A549 (cell line): ENCODE results near the gene CD80. TPM values are rescaled to one million over a fixed set of nuclear protein-coding genes. Genes with fewer than 3 reads are reported as not detected.

Experiments
- ATAC-seq, 2 experiments: fragments of 200-7000 bp in 1 of 2; fragments of >200 bp in 1 of 2; cut with Nextera tagmentation in 1 of 2; cut with Tn5 transposase in 1 of 2; 3 replicates each; pipeline versions ENCODE4 v1.8.0 to v1.9.1; 2018 to 2020; ENCODE audit warnings: mild to moderate bottlenecking in 1 of 2, moderate library complexity in 1 of 2
- CTCF ChIA-PET: fragments of 300-600 bp; sonication (Branson Sonifier 250); formaldehyde crosslinking; extraction: SDS; loops from one replicate; lab custom pipeline; 2021; ENCODE audit warnings: antibody characterized with exemption, inconsistent platforms; lab: Yijun Ruan, JAX
- POLR2A ChIA-PET: fragments of 350-600 bp; formaldehyde crosslinking; extraction: SDS; loops from one replicate; lab custom pipeline; 2021; ENCODE audit warnings: antibody characterized with exemption, inconsistent platforms; lab: Yijun Ruan, JAX
- DNase-seq, 2 experiments: peaks; one replicate each; pipeline versions ENCODE4 v3.0.0 to v3.0.0-alpha.2; 2011 to 2016; ENCODE audit warnings: low read depth in 1 of 2, low spot score in 1 of 2
- FAIRE-seq: peaks from 2 replicates; lab custom pipeline; 2011; peaks lifted over from hg19 to GRCh38; lab: Jason Lieb, UNC
- H3K27ac ChIP-seq, 2 experiments: fragments of >200 bp; sonication (Bioruptor Twin); formaldehyde crosslinking; 3 replicates each; pipeline ENCODE4 v1.5.1; 2016 to 2017
- H3K4me1 ChIP-seq: fragments of >200 bp; sonication (Bioruptor Twin); formaldehyde crosslinking; 3 replicates; pipeline ENCODE4 v1.6.1; 2016
- H3K4me2 ChIP-seq: fragments of >200 bp; sonication (Bioruptor Twin); formaldehyde crosslinking; 3 replicates; pipeline ENCODE4 v1.6.1; 2016
- H3K4me3 ChIP-seq: fragments of >200 bp; sonication (Bioruptor Twin); formaldehyde crosslinking; 3 replicates; pipeline ENCODE4 v1.5.1; 2016
- H3K9me3 ChIP-seq: fragments of >200 bp; sonication (Bioruptor Twin); formaldehyde crosslinking; 3 replicates; pipeline ENCODE4 v1.6.1; 2016
- BHLHE40 ChIP-seq: IDR thresholded peaks from 2 replicates; pipeline ENCODE4 v1.6.1; 2012; ENCODE audit warnings: low read depth, low read length, inconsistent platforms
- CBX8 ChIP-seq: fragments of 200-600 bp; sonication (generic); IDR thresholded peaks from 2 replicates; pipeline ENCODE4 v1.6.1; 2016
- CEBPB ChIP-seq, 2 experiments: fragments of >200 bp in 1 of 2; sonication (Bioruptor Twin) in 1 of 2; formaldehyde crosslinking in 1 of 2; IDR thresholded peaks; 2 replicates each; pipeline ENCODE4 v1.6.1; 2012 to 2016
- CHD2 ChIP-seq: fragments of 150-350 bp; IDR thresholded peaks from 2 replicates; pipeline ENCODE4 v1.6.1; 2014; ENCODE audit warnings: low read length; ENCODE audit not compliant: partially characterized antibody
- CHD4 ChIP-seq: fragments of 200-600 bp; sonication (generic); IDR thresholded peaks from 2 replicates; pipeline ENCODE4 v1.6.1; 2016; ENCODE audit warnings: antibody characterized with exemption, mild to moderate bottlenecking, borderline replicate concordance
- E2F6 ChIP-seq: IDR thresholded peaks from 2 replicates; pipeline ENCODE4 v1.6.1; 2012; ENCODE audit warnings: low read depth, borderline replicate concordance
- EHF ChIP-seq: fragments of 250-450 bp; sonication (Bioruptor Pico); IDR thresholded peaks from 2 replicates; pipeline ENCODE4 v1.5.0; 2020; ENCODE audit warnings: mild to moderate bottlenecking
- EHMT2 ChIP-seq: fragments of 200-600 bp; sonication (generic); IDR thresholded peaks from 2 replicates; pipeline ENCODE4 v1.6.1; 2016; ENCODE audit warnings: antibody characterized with exemption, low read depth, mild to moderate bottlenecking, moderate library complexity
- ELK1 ChIP-seq: fragments of 150-350 bp; IDR thresholded peaks from 2 replicates; pipeline ENCODE4 v1.6.1; 2014; ENCODE audit warnings: low read depth, mild to moderate bottlenecking, low read length
- HDAC2 ChIP-seq: fragments of 200-600 bp; sonication (generic); IDR thresholded peaks from 2 replicates; pipeline ENCODE4 v1.6.1; 2016
- HES2 ChIP-seq: fragments of >200 bp; sonication (Bioruptor Twin); formaldehyde crosslinking; IDR thresholded peaks from 2 replicates; pipeline ENCODE4 v1.6.1; 2016
- HOXB13 ChIP-seq: fragments of 250-450 bp; sonication (Bioruptor Pico); IDR thresholded peaks from 2 replicates; pipeline ENCODE4 v1.5.0; 2020; ENCODE audit warnings: low read depth, mild to moderate bottlenecking, moderate library complexity
- JUN ChIP-seq, 2 experiments: fragments of >200 bp; sonication (Bioruptor Twin); formaldehyde crosslinking; IDR thresholded peaks; 2 replicates in 1 of 2; 3 replicates in 1 of 2; pipeline ENCODE4 v1.6.1; 2016 to 2017
- MAFK ChIP-seq: fragments of 450-650 bp; IDR thresholded peaks from 2 replicates; pipeline ENCODE4 v1.6.1; 2014; ENCODE audit not compliant: partially characterized antibody
- MYC ChIP-seq: IDR thresholded peaks from 2 replicates; pipeline ENCODE4 v1.6.1; 2012; ENCODE audit warnings: mild to moderate bottlenecking, inconsistent platforms, low read length, improper control_type of control experiment, borderline replicate concordance
- PBX3 ChIP-seq: IDR thresholded peaks from 2 replicates; pipeline ENCODE4 v1.6.1; 2012
- PHF8 ChIP-seq: fragments of 200-600 bp; sonication (generic); IDR thresholded peaks from 2 replicates; pipeline ENCODE4 v1.6.1; 2016; ENCODE audit warnings: low read depth, mild to moderate bottlenecking, antibody characterized with exemption, moderate library complexity, borderline replicate concordance
- RAD21 ChIP-seq, 2 experiments: fragments of >200 bp in 1 of 2; sonication (Bioruptor Twin) in 1 of 2; formaldehyde crosslinking in 1 of 2; IDR thresholded peaks in 1 of 2; conservative IDR thresholded peaks in 1 of 2; 2 replicates in 1 of 2; 3 replicates in 1 of 2; pipeline ENCODE4 v1.6.1; 2012 to 2018; ENCODE audit warnings: inconsistent platforms in 1 of 2
- RCOR1 ChIP-seq: fragments of 150-350 bp; IDR thresholded peaks from 2 replicates; pipeline ENCODE4 v1.6.1; 2014; ENCODE audit warnings: antibody characterized with exemption, low read length, low read depth
- RNF2 ChIP-seq: fragments of 200-600 bp; sonication (generic); IDR thresholded peaks from 2 replicates; pipeline ENCODE4 v1.6.1; 2016; ENCODE audit warnings: low read depth, mild to moderate bottlenecking, antibody characterized with exemption, moderate library complexity, borderline replicate concordance
- TP53 ChIP-seq: fragments of 250-450 bp; sonication (Bioruptor Pico); IDR thresholded peaks from 2 replicates; pipeline ENCODE4 v1.5.0; 2021; ENCODE audit warnings: mild to moderate bottlenecking, moderate library complexity
- ZC3H11A ChIP-seq: fragments of 450-650 bp; IDR thresholded peaks from 2 replicates; pipeline ENCODE4 v1.6.1; 2014; ENCODE audit warnings: antibody characterized with exemption, mild to moderate bottlenecking
- ZFP36 ChIP-seq: fragments of 450-650 bp; IDR thresholded peaks from 2 replicates; pipeline ENCODE4 v1.6.1; 2014; ENCODE audit warnings: borderline replicate concordance; ENCODE audit not compliant: partially characterized antibody
- ZNF302 ChIP-seq: fragments of 250-450 bp; sonication (Bioruptor Pico); IDR thresholded peaks from 2 replicates; pipeline ENCODE4 v1.9.0; 2021; ENCODE audit warnings: inconsistent platforms, mild to moderate bottlenecking, moderate library complexity
- ZSCAN20 ChIP-seq: fragments of 250-450 bp; sonication (Bioruptor Pico); IDR thresholded peaks from 2 replicates; pipeline ENCODE4 v1.8.0; 2022; ENCODE audit warnings: mild to moderate bottlenecking, moderate library complexity
- WGBS: methylation state at CpG from one replicate; pipeline ENCODE4 v1.1.6; 2017; ENCODE audit errors: missing lambda C conversion rate; 5-methylcytosine and 5-hydroxymethylcytosine counted together
- polyA plus RNA-seq, 4 experiments: library from polyadenylated mRNA; depleted of rRNA in 3 of 4; stranded (reverse); fragments of >200 nt; fragmentation: RNase III in 1 of 4; extraction: RNeasy Plus Mini Kit Qiagen cat#74134 plus additional on column Dnase treatment in 1 of 4; gene quantifications; 2 replicates in 3 of 4; 3 replicates in 1 of 4; pipeline ENCODE4 v1.2.3, GENCODE V29; 2011 to 2017

CD80 gene
- polyA plus RNA-seq, 2 of the 4 experiments (the other 2 are of a cell fraction): 0.08 TPM; not detected in 1

- no peaks in the 10 kb centered on the region for H3K9me3 ChIP-seq
- no peak for DNase-seq
- no peak for ATAC-seq
- no peak overlapping the region for H3K4me2 ChIP-seq
- H3K27ac ChIP-seq: no peak overlapping the region
- ChIA-PET CTCF (no interaction called here), POLR2A (no interaction called here)
- no peak overlapping the region for H3K4me3 ChIP-seq
- TF ChIP-seq HOXB13 (CRISPR knock-in tag) (no peak), ELK1 (no peak), TP53 (no peak), ZNF302 (CRISPR knock-in tag) (no peak), RCOR1 (no peak), RNF2 (no peak), HDAC2 (no peak), CEBPB (IDR thresholded peaks at IDR 0.05) (no peak), MYC (no peak), ZC3H11A (no peak), HES2 (no peak), CHD2 (no peak), EHF (no peak), E2F6 (no peak), EHMT2 (no peak), CBX8 (no peak), ZSCAN20 (no peak), ZFP36 (no peak), PHF8 (no peak), RAD21 (conservative IDR thresholded peaks at IDR 0.05 in 1 of 2, IDR thresholded peaks at IDR 0.05 in 1 of 2) (no peak)
- FAIRE-seq: no peak
- H3K4me1 ChIP-seq: no peaks in the 10 kb centered on the region
Measured at GRCh38 chr3:119510690-119511089, 48.7 kb downstream of the CD80 start.

GRCh38 chr3:119508172-119508845 is 51.1 kb downstream of the CD80 start:
- ChIA-PET POLR2A (interaction anchor here (0.7 kb wide), 1 partner anchor 10 kb away, joined by 4 read pairs; the partner anchor contains the start of gene TIMMDC1), CTCF (no interaction called here)
- no peak for ATAC-seq
- no peaks in the 10 kb centered on the region for H3K9me3 ChIP-seq
- no peak overlapping the region for H3K27ac ChIP-seq
- H3K4me2 ChIP-seq: no peak overlapping the region
- no peak for FAIRE-seq
- DNase-seq: no peak
- TF ChIP-seq CHD4 (no peak), BHLHE40 (no peak), PBX3 (no peak), JUN (IDR thresholded peaks at IDR 0.05) (no peak), ZNF302 (CRISPR knock-in tag) (no peak), ZSCAN20 (no peak), MAFK (no peak)
- H3K4me3 ChIP-seq: no peak overlapping the region
- WGBS: 85% methylated on average over 1 of the region's 1 CpG
- H3K4me1 ChIP-seq: no peaks in the 10 kb centered on the region
